Right ventricle myocardium superior (tissue), 1 donor: ENCODE measurements around the gene KDF1. TPM values are rescaled to one million over a fixed set of nuclear protein-coding genes. Genes with fewer than 3 reads are reported as not detected.

ENCODE experiments used
- ATAC-seq: fragments of 200-7000 bp; cut with Tn5 transposase; one replicate; pipeline ENCODE4 v1.9.1; 2020; ENCODE audit warnings: mild to moderate bottlenecking; ENCODE audit not compliant: poor library complexity
- DNase-seq: peaks from one replicate; pipeline ENCODE4 v3.0.0-alpha.2; 2020
- intact Hi-C: fragments of 100-400 bp; cut with DNase I; formaldehyde crosslinking; loops from one replicate; pipeline ENCODE4 v1.11.2; 2022
- total RNA-seq: library from RNA; stranded (reverse); fragmentation: NEBNext Ultra II Directional; extraction: Animal tissue kit (Norgen Biotek cat#: 25700); gene quantifications from one replicate; pipeline ENCODE4 v1.2.1, GENCODE V29; 2021
- donor health status: DM: no; HTN: yes; CAD: no; lungs with severe emphysema.

KDF1 gene
- total RNA-seq, 1 donor from 2014 or later = 0.35 TPM

- DNase-seq (no peak), ATAC-seq (no peak)
- intact Hi-C loops = no loop called here
Measured at GRCh38 chr1:26900815-26901511, 59.3 kb downstream of the KDF1 start.

DNA sequence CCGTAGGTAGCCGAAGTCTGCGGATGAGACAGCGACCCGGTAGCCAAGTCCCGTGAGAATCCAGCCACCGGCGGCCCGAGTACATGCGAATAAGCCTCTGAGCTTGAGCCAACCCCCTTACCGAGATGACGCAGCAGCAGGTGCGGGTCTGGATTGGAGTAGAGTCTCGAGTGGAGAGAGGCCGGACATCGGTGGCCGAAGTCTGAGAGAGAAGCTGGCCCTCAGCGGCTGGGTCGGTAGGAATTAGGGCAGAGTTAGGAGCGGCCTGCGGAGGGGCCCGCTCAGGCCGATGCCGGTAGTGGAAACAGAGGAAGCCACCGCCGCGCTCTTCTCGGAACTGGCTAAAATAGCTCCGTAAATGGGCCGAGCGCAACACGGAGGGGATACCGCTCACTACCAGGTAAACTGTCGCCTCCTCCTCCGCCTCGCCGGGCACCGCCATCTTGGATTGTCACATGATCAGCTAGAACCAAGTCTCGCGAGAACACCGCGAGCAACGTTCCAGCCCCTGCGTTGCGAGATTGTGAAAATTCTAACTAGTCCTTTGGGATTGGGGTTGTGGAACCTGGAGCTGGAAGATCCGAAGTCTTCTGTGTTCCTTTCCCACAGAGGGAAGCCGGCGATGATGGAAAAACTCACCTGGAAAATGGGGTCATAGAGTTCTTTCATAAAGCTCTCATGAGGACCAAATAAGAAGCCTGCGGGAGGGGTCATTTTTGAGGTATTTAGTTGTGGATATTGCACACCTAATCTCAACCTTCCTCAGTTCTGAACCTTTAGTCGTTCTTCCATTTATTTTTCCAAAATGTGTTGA lies 60.1 kb downstream of the KDF1 start, which contains the start of gene GPATCH3:
TSS of gene GPATCH3 (minus strand) at position 467 of the 814 bp plus-strand sequence. CDS start at position 442, 25 bp downstream.
- intact Hi-C loops = no loop called here
- DNase-seq (peak; percentile 97), ATAC-seq (peak; percentile 96)

Other genes starting within 250 kb of the KDF1 start
- gene PIGV, start 172.5 kb downstream of the KDF1 start, total RNA-seq = 5.5 TPM
- 14.4 TPM for gene ZDHHC18, start 133.8 kb downstream of the KDF1 start, total RNA-seq
- not detected for gene SFN, start 97.3 kb downstream of the KDF1 start, total RNA-seq
- gene GPN2, start 70.2 kb downstream of the KDF1 start, total RNA-seq = 15.7 TPM
- 10.4 TPM for gene GPATCH3, start 60.0 kb downstream of the KDF1 start, total RNA-seq
- gene NR0B2, start 46.5 kb downstream of the KDF1 start, total RNA-seq = 5.1 TPM
- gene NUDC, start 38.7 kb downstream of the KDF1 start, total RNA-seq = 78.1 TPM
- gene TRNP1, start 33.2 kb upstream of the KDF1 start, total RNA-seq = 31.7 TPM
- gene TENT5B, start 52.4 kb upstream of the KDF1 start, total RNA-seq = 34.6 TPM
- 17.6 TPM for gene SLC9A1, start 194.7 kb upstream of the KDF1 start, total RNA-seq